Tongue (tissue), 2 donors: ENCODE results near the gene FXN. TPM values are rescaled to one million over a fixed set of nuclear protein-coding genes. Genes with fewer than 3 reads are reported as not detected.
"Not testable (repeated sequence)": the region's sequence is repeated elsewhere in the genome, so short reads cannot be mapped to it uniquely, and the experiment has no call there.

Source experiments
- DNase-seq: peaks from one replicate; pipeline ENCODE4 v3.0.0-alpha.2; 2015
- total RNA-seq: library from RNA; depleted of rRNA; stranded (reverse); fragments of >200 nt; gene quantifications from one replicate; pipeline ENCODE4 v1.2.3, GENCODE V29; 2014

FXN gene
- total RNA-seq, 1 donor from 2014 or later = 3.1 TPM

GRCh38 chr9:69104830-69105527 lies 69.4 kb downstream of the FXN start:
- no peak for DNase-seq

- DNase-seq = no peak
Observed at GRCh38 chr9:69107771-69108170, 72.2 kb downstream of the FXN start.

- DNase-seq = not testable (repeated sequence)
Observed at GRCh38 chr9:69108706-69109105, 73.2 kb downstream of the FXN start.

GRCh38 chr9:69109152-69109551 lies 73.6 kb downstream of the FXN start:
- DNase-seq = no peak

- DNase-seq = not testable (repeated sequence)
Observed at GRCh38 chr9:69112646-69113045, 77.1 kb downstream of the FXN start.

- peak; percentile 25 for DNase-seq
Observed at GRCh38 chr9:69115621-69116020, 80.1 kb downstream of the FXN start.

GRCh38 chr9:69118656-69119055 lies 83.1 kb downstream of the FXN start:
- DNase-seq = no peak

- peak; percentile 57 for DNase-seq
Observed at GRCh38 chr9:69120380-69121154, 85.0 kb downstream of the FXN start.

GRCh38 chr9:69121155-69122081 lies 85.9 kb downstream of the FXN start:
- peak; percentile 59 for DNase-seq

- DNase-seq = peak; percentile 73
Observed at GRCh38 chr9:69122082-69122548, 86.6 kb downstream of the FXN start.

- peak; percentile 35 for DNase-seq
Observed at GRCh38 chr9:69122549-69123141, 87.1 kb downstream of the FXN start.

GRCh38 chr9:69130456-69131441 lies 95.2 kb downstream of the FXN start:
- no peak for DNase-seq

GRCh38 chr9:69131682-69132081 lies 96.1 kb downstream of the FXN start:
- no peak for DNase-seq

GRCh38 chr9:69132361-69132760 lies 96.8 kb downstream of the FXN start:
- DNase-seq = no peak

GRCh38 chr9:69134412-69134811 lies 98.9 kb downstream of the FXN start:
- no peak for DNase-seq

GRCh38 chr9:69136185-69136584 lies 100.6 kb downstream of the FXN start:
- DNase-seq = no peak

GRCh38 chr9:69136779-69137178 lies 101.2 kb downstream of the FXN start:
- DNase-seq = no peak

GRCh38 chr9:69137311-69137710 lies 101.8 kb downstream of the FXN start:
- DNase-seq = no peak

- DNase-seq = no peak
Observed at GRCh38 chr9:69139596-69139995, 104.0 kb downstream of the FXN start.

GRCh38 chr9:69140123-69140735 lies 104.7 kb downstream of the FXN start:
- DNase-seq = no peak
